Measurements from ENCODE around the gene RUBCN.
"Not testable (repeated sequence)": the region's sequence is repeated elsewhere in the genome, so short reads cannot be mapped to it uniquely, and the experiment has no call there.

DNA sequence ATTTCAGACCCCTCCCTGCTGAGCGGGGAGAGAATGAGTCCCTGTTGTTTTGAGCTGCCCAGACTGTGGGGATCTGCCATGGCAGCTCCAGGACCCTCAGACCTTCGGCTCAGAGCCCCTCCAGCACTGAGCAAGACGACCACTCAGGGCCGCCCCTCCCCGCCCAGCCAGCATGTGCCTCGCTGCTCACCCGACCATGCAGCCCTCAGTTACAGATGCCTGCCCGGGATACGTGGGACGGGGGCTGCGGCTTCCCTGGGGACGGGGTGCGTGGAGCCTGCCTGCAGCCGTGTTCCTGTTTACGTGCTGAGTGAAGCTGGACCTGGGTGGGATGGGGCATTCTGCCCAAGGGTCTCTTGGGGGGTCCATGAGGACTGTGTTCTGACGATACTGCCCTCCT lies 77.0 kb downstream of the RUBCN start:
- not testable (repeated sequence) for TF ChIP-seq ELF4 (IDR thresholded peaks at IDR 0.05); FOXM1 (IDR thresholded peaks at IDR 0.05; ENCODE audit: borderline replicate concordance)
